Suppressor macrophage (primary cell): ENCODE data around the gene PREP.
"Not testable (repeated sequence)": the region's sequence is repeated elsewhere in the genome, so short reads cannot be mapped to it uniquely, and the experiment has no call there.

Source experiments
- DNase-seq, 4 experiments: peaks; one replicate each; pipeline ENCODE4 v3.0.0-alpha.2; 2020 to 2022
- total RNA-seq, 17 experiments: gene quantifications; one replicate each; lab custom pipeline; 2026; ENCODE audit warnings: mixed read lengths in 6 of 17, inconsistent platforms in 3 of 17; lab: John Stamatoyannopoulos, UW

Gene PREP
- total RNA-seq = 15.3 to 66.5 (median 47.6) reads per million in 17 experiments

DNA sequence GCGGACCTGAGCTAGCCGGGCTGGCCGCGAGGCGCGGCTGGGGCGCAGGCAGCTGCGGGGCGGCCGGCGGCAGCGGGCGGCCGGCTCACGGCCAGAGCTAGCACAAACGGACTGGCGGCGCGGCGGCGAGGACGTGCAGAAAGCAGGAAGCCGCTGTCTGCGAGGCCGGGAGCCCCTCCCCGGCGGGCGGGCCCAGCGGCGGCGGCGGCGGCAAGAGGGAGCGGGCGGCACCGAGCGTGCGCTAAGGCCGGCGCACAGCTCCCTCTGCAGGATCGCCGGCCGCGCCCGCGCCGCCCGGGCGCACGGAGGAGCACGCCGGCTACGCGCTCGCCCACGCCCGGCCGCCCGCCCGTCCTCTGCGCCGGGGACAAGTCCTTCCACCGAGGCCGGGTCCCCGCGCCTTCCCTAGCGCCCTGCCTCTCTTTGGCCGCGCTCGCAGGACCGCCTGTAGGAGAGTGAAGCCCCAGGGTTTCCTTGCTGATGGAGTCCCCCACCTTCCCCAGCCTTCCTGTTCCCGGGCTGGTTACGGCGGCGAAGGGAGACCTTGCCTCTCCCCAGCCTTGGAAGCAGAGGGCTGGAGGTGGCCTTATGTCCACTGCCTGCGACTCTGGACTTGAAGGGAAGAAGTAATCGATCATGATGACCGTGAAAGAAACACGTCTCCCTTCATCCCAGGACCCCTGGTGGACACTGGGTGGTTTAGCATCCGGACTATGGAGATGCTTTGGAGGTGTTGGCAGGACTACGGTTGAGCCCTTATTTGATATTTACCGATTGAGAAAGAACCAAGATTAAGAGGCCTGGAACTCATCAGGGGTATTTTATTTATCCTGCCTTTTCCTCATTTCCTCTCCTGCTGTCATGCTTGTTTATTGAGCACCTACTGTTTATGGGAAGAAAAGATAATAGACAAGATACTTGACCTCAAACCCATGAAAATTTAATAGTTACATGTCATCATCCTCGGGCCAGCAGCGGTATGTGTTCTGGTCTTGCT, at the start of gene PREP:
Gene PREP (minus strand): TSS at position 144 of the 997 bp plus-strand sequence. CDS start 191 bp downstream, outside the sequence.
- DNase-seq = peak; percentile 91 to 98 (median 95)

DNA sequence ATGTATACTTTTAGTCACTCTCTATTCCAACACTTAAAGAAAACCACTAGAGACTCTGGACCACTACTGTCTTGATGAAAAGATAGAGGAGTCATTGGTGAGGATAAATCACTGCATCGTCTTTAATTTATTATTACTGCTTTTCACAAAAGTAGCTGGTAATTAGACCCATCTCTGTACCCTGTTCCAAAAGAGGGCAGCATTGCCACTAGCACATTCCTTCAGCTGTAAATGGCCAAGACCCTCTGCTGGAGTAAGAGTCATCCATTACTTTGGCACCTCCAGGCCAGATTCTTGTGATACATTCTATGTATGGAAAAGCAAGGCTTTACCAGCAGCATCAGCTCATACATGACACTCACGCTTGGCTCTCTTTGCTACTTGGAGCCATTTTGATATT, 49.5 kb upstream of the PREP start:
- no peak for DNase-seq

- no peak for DNase-seq
Measured at GRCh38 chr6:105449756-105450390, 47.0 kb upstream of the PREP start.

DNA sequence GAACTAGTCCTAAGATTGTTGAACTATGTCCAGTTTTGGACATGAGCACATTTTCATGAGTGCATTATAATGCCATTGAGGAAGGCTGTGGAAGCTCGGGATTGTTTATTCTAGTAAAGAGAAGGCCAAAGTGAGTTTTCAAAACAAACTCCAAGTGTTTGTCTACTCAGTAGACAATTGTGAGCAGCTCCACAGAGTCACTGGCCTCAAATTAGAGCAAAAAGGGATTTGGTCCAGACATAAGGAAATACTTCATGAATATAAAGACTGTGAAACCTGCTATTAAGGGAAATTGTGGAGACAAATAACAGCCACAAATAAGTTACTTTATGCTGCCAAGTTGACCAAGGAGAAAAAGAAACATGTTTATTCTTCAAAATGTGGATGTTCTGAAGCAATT, 42.6 kb upstream of the PREP start:
- DNase-seq = no peak

DNA sequence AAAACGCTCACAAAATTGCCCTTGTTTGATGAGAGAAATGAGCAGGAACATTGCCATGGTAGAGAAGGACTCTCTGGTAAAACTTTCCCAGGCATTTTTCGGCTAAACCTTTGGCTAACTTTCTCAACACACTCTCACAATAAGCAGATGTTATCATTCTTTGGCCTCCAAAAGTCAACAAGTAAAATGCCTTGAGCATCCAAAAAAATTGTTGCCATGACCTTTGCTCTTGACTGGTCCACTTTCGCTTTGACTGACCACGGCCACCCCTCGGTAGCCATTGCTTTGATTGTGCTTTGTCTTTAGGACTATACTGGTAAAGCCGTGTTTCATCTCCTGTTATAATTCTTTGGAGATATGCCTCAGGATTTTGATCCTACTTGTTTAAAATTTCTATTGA, 41.1 kb upstream of the PREP start:
- DNase-seq = no peak

DNA sequence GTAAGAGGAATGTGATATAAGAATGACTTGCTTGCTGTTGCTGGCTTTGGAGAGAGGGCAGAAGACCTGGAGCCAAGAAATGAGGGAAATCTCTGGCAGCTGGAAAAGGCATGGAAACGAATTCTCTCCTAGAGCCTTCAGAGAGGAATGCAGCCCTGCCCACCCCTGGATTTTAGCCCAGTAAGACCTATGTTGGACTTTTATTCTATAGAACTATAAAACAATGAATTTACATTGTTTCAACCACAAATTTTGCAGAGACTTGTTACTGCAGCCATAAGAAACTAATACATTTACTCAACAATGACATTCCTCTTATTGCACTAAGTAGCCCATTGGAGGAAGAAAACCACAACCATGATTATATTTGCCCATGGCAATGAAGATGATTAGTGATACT, 39.5 kb upstream of the PREP start:
- DNase-seq = no peak

DNA sequence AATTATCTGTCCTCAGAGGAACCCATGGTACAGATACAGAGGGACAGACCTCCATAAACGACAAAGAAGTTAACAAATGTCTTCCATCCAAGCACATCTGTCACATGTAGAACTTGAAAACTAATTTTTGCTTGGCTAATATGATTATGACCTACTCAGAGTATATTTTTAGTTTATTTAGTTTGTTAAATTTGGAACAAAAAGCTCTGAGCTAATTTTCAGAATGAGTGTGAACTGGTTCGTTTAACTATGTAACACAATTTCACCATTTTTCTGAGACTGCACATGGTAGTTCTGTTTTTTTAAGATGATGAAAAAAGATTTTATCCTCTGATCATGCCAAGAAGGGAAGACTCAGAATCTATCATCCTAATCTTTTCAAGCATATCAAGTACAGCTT, 34.4 kb upstream of the PREP start:
- DNase-seq = no peak

DNA sequence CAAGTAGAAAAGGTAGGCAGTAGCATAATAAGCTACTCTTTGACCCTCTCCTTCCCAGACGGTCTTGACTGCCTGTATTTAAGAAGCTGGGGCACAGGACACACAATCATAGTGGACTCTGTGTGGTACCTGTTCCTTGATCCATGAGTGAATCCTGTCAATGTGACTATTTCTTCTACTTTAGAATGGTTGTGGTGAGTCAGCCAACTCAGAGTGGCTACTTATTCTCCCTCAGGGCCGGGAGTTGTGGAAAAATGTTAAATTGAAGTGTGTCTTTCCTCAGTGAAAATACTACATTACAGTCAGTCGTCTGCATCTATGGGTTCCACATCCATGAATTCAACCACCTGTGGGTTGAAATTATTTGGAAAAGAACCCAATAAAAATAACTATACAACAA, 30.8 kb upstream of the PREP start:
- no peak for DNase-seq

GRCh38 chr6:105432797-105433196, 29.9 kb upstream of the PREP start:
- DNase-seq = peak in 1 of 4 experiments; percentile 21

DNA sequence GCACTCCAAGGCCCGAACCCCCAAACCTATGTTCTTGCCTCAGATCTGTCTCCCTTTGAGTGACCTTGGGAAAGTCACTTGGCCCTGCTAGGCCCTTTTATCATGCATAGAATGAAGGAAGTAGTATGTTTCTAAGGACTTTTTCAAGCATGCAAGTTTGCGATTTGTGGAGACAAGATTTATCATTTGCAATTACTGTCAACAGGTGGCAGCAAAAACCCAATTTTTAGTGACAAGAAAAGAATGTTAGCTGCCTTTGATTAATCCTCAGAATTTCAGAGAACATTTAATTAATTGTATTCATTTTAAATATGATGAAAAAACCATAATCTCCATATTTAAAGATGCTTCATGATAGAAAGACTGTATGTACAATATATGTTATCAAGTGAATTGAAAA, 28.3 kb upstream of the PREP start:
- peak; percentile 27 to 76 (median 73) for DNase-seq

DNA sequence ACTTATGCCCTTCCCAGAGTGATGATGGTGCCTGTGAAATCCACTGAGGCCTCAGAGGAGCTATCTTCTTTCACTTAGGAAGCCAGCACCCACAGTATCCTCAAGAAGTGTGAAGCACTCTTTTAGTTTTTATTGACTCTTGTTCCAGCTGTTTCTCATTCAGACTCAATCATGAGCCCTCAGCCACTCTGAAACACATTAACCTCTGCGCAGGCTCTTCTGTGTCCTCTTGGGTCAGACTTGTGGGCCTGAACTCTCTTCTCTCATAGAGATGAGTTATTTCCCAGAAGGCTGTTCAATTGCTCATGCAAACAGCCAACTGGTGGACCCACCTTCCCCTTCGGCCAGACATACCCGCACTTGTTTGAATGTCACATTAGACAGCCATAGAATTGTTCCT, 27.8 kb upstream of the PREP start:
- DNase-seq = no peak

DNA sequence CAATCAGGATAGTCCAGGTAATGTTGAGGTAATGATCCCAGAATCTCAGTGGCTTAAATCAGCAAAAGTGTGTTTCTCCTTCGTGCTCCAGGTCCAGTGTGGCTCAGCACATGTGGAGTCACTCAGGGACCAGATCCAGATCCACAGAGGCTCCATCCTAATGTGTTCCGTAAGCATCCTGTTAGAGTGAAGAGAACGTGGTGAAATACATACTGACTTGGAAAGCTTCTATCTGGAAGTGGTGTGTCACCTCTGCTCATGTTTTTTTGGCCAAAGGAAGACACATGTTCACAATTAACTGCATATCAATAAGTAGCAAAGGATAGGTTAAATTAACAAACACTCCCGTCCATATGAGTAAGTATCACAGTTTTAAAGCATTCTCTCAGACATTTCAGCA, 26.8 kb upstream of the PREP start:
- no peak for DNase-seq

DNA sequence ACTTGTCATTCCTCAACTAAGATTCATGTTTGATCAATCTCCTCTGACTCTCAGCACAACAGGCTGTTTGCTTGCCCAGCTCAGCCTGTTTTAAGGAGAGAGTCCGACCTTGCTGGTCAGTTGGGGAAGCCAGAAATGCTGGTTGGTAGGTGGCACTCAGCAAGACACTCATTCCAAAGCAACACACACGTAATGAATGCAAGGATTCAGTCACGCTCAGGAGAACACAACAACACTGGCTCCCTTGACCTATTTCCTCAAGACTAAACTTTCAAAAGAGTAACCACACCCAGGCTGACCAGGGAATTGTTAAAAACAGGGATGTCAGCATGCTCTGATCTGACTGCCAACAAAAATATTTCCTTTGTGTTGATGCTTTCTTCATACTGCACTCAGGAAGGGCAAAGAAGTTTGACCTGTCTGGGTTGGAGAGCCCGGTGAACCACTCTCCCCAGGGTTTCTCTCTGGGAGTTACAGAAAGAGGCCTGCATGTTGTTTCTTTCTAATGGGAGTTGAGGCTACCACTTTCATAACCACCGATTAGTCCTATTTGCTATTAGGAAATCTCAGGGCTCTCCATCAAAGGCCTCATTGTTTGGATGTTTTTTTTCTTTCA, 25.6 kb upstream of the PREP start:
- DNase-seq = no peak

- DNase-seq = peak; percentile 64 to 76 (median 72)
Measured at GRCh38 chr6:105424175-105424783, 21.4 kb upstream of the PREP start.

- DNase-seq = not testable (repeated sequence)
Measured at GRCh38 chr6:105416971-105417370, 14.1 kb upstream of the PREP start.

DNA sequence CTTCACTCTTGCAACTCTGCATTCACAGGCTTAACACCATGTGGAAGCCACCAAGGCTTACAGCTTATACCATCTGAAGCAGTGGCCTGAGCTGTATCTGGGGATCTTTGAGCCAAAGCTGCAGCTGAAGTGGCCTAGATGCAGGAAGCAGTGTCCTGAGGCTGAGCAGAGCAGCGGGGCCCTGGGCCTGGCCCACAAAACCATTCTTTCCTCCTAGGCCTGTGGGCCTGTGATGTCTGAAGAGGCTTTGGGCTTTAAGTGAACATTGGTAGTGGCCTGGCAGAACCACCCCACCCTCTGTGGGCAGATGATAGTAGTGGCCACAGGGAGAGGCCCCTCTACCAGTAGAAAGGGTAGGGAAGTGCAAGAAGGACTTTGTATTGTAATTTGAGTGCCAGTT, 6.9 kb upstream of the PREP start:
- no peak for DNase-seq

- peak; percentile 51 to 69 (median 64) for DNase-seq
Measured at GRCh38 chr6:105402090-105402938, 568 bp downstream of the PREP start.

GRCh38 chr6:105401247-105402089, 1.4 kb downstream of the PREP start:
- no peak for DNase-seq

DNA sequence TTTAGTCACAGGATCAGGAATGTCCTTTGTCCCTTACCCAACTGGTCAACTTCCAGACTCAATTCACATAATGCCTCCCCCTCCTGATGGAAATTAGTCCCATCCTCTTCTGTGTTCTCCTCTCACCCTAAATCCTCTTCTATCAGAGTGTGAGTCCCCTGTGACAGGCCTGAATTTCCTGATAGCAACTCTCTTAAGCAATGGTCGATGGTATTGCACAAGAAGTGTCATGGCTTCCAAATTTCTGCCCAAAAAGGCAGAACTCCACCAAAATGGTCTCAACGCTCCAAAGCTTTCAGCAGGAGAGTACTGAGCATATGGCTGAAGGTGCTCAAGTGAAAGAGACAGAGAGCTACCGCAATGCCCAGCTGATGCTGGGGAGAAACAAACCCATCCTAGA, 2.4 kb downstream of the PREP start:
- DNase-seq = peak; percentile 33 to 61 (median 47)

GRCh38 chr6:105398859-105399258, 4.0 kb downstream of the PREP start:
- DNase-seq = no peak

DNA sequence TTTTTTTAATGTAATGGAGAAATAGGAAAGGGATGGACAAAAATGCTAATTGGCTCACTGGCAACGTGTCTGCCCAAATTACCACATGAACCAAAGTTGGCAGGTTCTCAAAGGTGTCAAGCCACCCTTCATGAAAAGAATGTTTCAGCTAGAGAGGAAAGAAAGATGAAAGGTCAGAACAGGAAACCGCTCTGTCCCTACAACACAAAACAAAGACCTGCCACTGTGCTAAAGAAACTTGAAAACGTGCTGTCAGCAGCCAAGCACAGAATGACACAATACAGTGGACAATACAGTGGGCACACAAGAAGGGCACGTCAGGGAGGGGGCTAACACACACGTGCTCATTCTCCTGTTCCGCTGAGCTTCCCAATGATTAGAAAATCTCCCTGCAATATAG, 4.9 kb downstream of the PREP start:
- no peak for DNase-seq
